ENCODE results near the gene LIMK1.

The LIMK1 gene

DNA sequence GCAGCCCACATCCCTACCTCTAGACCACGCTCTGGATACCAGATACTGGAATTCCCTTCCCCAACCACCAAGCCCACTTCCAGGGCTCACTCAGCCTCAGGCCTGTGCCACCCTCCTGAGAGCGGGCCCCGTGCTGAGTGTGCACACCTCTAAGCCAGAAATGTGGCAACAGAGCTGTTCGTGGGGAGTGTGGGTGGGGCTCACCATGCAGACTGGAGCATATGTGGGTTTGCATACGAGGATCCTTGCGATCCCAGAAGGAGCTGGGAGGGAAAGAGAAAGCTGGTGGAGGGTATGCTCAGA, 13.0 kb upstream of the LIMK1 start:
- Histone ChIP-seq H3K9me3 (ENCODE audit: low read length) (no peaks in the 10 kb centered on the region), H3K4me2 (ENCODE audit: low read length) (no peak overlapping the region), H3K36me3 (ENCODE audit: insufficient read depth, low read length) (no peaks in the 10 kb centered on the region), H3K79me2 (ENCODE audit: insufficient read depth, low read length) (no peaks in the 10 kb centered on the region), H3K4me3 (ENCODE audit: low read depth, low read length, poor library complexity, severe bottlenecking) (no peak overlapping the region), H3K9ac (ENCODE audit: low read length) (no peak overlapping the region), H2AFZ (ENCODE audit: low read length) (no peak overlapping the region), H3K9me2 (ENCODE audit: low read depth, low read length) (no peaks in the 10 kb centered on the region), H3K27ac (ENCODE audit: low read depth, low read length, poor library complexity, severe bottlenecking) (no peak overlapping the region), H3K27me3 (ENCODE audit: insufficient read depth, low read length) (no peaks in the 10 kb centered on the region), H3F3A (ENCODE audit: insufficient read depth, low read length) (no peaks in the 10 kb centered on the region), H4K20me1 (ENCODE audit: insufficient read depth, low read length) (no peaks in the 10 kb centered on the region), H3K4me1 (ENCODE audit: insufficient read depth, low read length, severe bottlenecking) (peaks cover 4% of the 10 kb centered on the region)
- TF ChIP-seq EZH2 (IDR thresholded peaks at IDR 0.05; ENCODE audit: borderline replicate concordance, low read length), result no peak
- TF ChIP-seq, protein P1, sequence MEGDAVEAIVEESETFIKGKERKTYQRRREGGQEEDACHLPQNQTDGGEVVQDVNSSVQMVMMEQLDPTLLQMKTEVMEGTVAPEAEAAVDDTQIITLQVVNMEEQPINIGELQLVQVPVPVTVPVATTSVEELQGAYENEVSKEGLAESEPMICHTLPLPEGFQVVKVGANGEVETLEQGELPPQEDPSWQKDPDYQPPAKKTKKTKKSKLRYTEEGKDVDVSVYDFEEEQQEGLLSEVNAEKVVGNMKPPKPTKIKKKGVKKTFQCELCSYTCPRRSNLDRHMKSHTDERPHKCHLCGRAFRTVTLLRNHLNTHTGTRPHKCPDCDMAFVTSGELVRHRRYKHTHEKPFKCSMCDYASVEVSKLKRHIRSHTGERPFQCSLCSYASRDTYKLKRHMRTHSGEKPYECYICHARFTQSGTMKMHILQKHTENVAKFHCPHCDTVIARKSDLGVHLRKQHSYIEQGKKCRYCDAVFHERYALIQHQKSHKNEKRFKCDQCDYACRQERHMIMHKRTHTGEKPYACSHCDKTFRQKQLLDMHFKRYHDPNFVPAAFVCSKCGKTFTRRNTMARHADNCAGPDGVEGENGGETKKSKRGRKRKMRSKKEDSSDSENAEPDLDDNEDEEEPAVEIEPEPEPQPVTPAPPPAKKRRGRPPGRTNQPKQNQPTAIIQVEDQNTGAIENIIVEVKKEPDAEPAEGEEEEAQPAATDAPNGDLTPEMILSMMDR (IDR thresholded peaks at IDR 0.05; ENCODE audit: low read length), result no peak

DNA sequence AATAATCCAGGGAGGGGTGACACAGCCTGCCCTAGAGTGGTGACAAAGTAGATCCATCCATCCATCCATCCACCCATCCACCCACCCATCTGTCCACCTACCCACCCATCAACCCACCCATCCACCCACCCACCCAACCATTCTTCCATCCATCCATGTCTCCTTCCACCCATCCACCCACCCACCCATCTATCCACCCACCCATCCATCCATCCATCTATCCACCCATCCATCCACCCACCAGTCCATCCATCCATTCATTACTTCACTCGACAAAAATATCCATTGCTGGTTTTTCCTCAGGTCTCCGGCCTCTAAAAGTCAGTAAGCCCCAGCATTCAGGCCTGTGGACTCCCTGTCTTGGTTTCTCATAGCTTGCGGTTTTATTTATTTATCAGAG, 12.5 kb upstream of the LIMK1 start:
- Histone ChIP-seq H3K4me1 (ENCODE audit: insufficient read depth, low read length, severe bottlenecking) (peaks cover 4% of the 10 kb centered on the region), H3K27me3 (ENCODE audit: insufficient read depth, low read length) (no peaks in the 10 kb centered on the region), H3K4me3 (ENCODE audit: low read depth, low read length, poor library complexity, severe bottlenecking) (no peak overlapping the region), H3K9me3 (ENCODE audit: low read length) (no peaks in the 10 kb centered on the region), H3K9me2 (ENCODE audit: low read depth, low read length) (no peaks in the 10 kb centered on the region), H2AFZ (ENCODE audit: low read length) (no peak overlapping the region), H4K20me1 (ENCODE audit: insufficient read depth, low read length) (no peaks in the 10 kb centered on the region), H3F3A (ENCODE audit: insufficient read depth, low read length) (no peaks in the 10 kb centered on the region), H3K36me3 (ENCODE audit: insufficient read depth, low read length) (no peaks in the 10 kb centered on the region), H3K27ac (ENCODE audit: low read depth, low read length, poor library complexity, severe bottlenecking) (no peak overlapping the region), H3K79me2 (ENCODE audit: insufficient read depth, low read length) (no peaks in the 10 kb centered on the region), H3K9ac (ENCODE audit: low read length) (no peak overlapping the region), H3K4me2 (ENCODE audit: low read length) (no peak overlapping the region)
- TF ChIP-seq EZH2 (IDR thresholded peaks at IDR 0.05; ENCODE audit: borderline replicate concordance, low read length), result no peak
- TF ChIP-seq, protein P1 (IDR thresholded peaks at IDR 0.05; ENCODE audit: low read length), result no peak

DNA sequence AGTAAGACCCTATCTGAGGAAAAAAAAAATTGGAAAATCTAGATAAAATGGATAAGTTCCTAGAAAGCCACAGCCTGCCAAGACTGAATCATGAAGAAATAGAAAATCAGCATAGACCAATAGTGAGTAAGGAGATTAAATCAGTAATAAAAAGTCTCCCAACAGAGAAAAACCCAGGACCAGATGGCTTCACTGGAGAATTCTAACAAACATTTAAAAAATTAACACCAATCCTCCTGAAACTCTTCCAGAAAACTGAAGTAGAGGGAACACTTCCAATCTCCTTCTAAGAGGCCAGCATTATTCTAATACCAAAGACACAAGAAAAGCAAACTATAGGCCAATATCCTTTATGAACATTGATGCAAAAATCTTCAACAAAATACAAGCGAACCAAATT, 8.8 kb upstream of the LIMK1 start:
- Histone ChIP-seq H3K4me2 (ENCODE audit: low read length) (no peak overlapping the region), H4K20me1 (ENCODE audit: insufficient read depth, low read length) (no peaks in the 10 kb centered on the region), H2AFZ (ENCODE audit: low read length) (no peak overlapping the region), H3K9me3 (ENCODE audit: low read length) (no peaks in the 10 kb centered on the region), H3K27ac (ENCODE audit: low read depth, low read length, poor library complexity, severe bottlenecking) (no peak overlapping the region), H3K79me2 (ENCODE audit: insufficient read depth, low read length) (no peaks in the 10 kb centered on the region), H3K27me3 (ENCODE audit: insufficient read depth, low read length) (no peaks in the 10 kb centered on the region), H3K9ac (ENCODE audit: low read length) (no peak overlapping the region), H3K9me2 (ENCODE audit: low read depth, low read length) (no peaks in the 10 kb centered on the region), H3F3A (ENCODE audit: insufficient read depth, low read length) (no peaks in the 10 kb centered on the region), H3K4me3 (ENCODE audit: low read depth, low read length, poor library complexity, severe bottlenecking) (no peak overlapping the region), H3K4me1 (ENCODE audit: insufficient read depth, low read length, severe bottlenecking) (peaks cover 5% of the 10 kb centered on the region), H3K36me3 (ENCODE audit: insufficient read depth, low read length) (peaks cover 5% of the 10 kb centered on the region; the same call in 1 of the 2 replicates)
- TF ChIP-seq, protein P1 (IDR thresholded peaks at IDR 0.05; ENCODE audit: low read length), result no peak
- TF ChIP-seq EZH2 (IDR thresholded peaks at IDR 0.05; ENCODE audit: borderline replicate concordance, low read length), result no peak
